ENCODE results near the gene KLHDC3.

The KLHDC3 gene

GRCh38 chr6:43014434-43014909 lies 423 bp downstream of the KLHDC3 start:
- TF ChIP-seq CTCF (IDR thresholded peaks at IDR 0.05; ENCODE audit: low read length) (no peak), EZH2 (IDR thresholded peaks at IDR 0.05; ENCODE audit: borderline replicate concordance, low read length) (no peak)
- H3K9me2 ChIP-seq (ENCODE audit: low read depth, low read length) = no peaks in the 10 kb centered on the region
- peaks cover 23% of the 10 kb centered on the region for H3K4me1 ChIP-seq (ENCODE audit: insufficient read depth, low read length, severe bottlenecking)
- peaks cover 10% of the 10 kb centered on the region; the same call in 1 of the 2 replicates for H3K79me2 ChIP-seq (ENCODE audit: insufficient read depth, low read length)
- peaks cover 51% of the 10 kb centered on the region for H3K36me3 ChIP-seq (ENCODE audit: insufficient read depth, low read length)
- peak overlapping the region; percentile 77 for H3K9ac ChIP-seq (ENCODE audit: low read length)
- H3F3A ChIP-seq (ENCODE audit: insufficient read depth, low read length) = no peaks in the 10 kb centered on the region
- H2AFZ ChIP-seq (ENCODE audit: low read length) = no peak overlapping the region
- no peaks in the 10 kb centered on the region for H4K20me1 ChIP-seq (ENCODE audit: insufficient read depth, low read length)
- no peaks in the 10 kb centered on the region for H3K27me3 ChIP-seq (ENCODE audit: insufficient read depth, low read length)
- H3K9me3 ChIP-seq (ENCODE audit: low read length) = no peaks in the 10 kb centered on the region
- peak overlapping the region; percentile 16 for H3K27ac ChIP-seq (ENCODE audit: low read depth, low read length, poor library complexity, severe bottlenecking)
- H3K4me2 ChIP-seq (ENCODE audit: low read length) = peak overlapping the region; percentile 69
- peak overlapping the region; percentile 75 for H3K4me3 ChIP-seq (ENCODE audit: low read depth, low read length, poor library complexity, severe bottlenecking)

- Histone ChIP-seq H2AFZ (ENCODE audit: low read length) (no peak overlapping the region), H3K27ac (ENCODE audit: low read depth, low read length, poor library complexity, severe bottlenecking) (no peak overlapping the region), H3K9me3 (ENCODE audit: low read length) (no peaks in the 10 kb centered on the region), H4K20me1 (ENCODE audit: insufficient read depth, low read length) (no peaks in the 10 kb centered on the region), H3K36me3 (ENCODE audit: insufficient read depth, low read length) (peaks cover 38% of the 10 kb centered on the region), H3K27me3 (ENCODE audit: insufficient read depth, low read length) (no peaks in the 10 kb centered on the region), H3K4me3 (ENCODE audit: low read depth, low read length, poor library complexity, severe bottlenecking) (no peak overlapping the region), H3F3A (ENCODE audit: insufficient read depth, low read length) (no peaks in the 10 kb centered on the region), H3K4me2 (ENCODE audit: low read length) (peak overlapping the region; percentile 6; the same call in 1 of the 2 replicates), H3K9me2 (ENCODE audit: low read depth, low read length) (no peaks in the 10 kb centered on the region), H3K4me1 (ENCODE audit: insufficient read depth, low read length, severe bottlenecking) (peaks cover 31% of the 10 kb centered on the region), H3K79me2 (ENCODE audit: insufficient read depth, low read length) (peaks cover 10% of the 10 kb centered on the region; the same call in 1 of the 2 replicates), H3K9ac (ENCODE audit: low read length) (no peak overlapping the region)
- TF ChIP-seq EZH2 (IDR thresholded peaks at IDR 0.05; ENCODE audit: borderline replicate concordance, low read length) (no peak), CTCF (IDR thresholded peaks at IDR 0.05; ENCODE audit: low read length) (no peak)
Measured at GRCh38 chr6:43016176-43016942, 2.3 kb downstream of the KLHDC3 start.

- H3K79me2 ChIP-seq (ENCODE audit: insufficient read depth, low read length) = peaks cover 10% of the 10 kb centered on the region; the same call in 1 of the 2 replicates
- TF ChIP-seq EZH2 (IDR thresholded peaks at IDR 0.05; ENCODE audit: borderline replicate concordance, low read length) (no peak), CTCF (IDR thresholded peaks at IDR 0.05; ENCODE audit: low read length) (no peak)
Measured at GRCh38 chr6:43016943-43017334, 2.9 kb downstream of the KLHDC3 start.

More at GRCh38 chr6:43016943-43017334, 2.9 kb downstream of the KLHDC3 start:
- Histone ChIP-seq H3K4me2 (ENCODE audit: low read length) (no peak overlapping the region), H4K20me1 (ENCODE audit: insufficient read depth, low read length) (no peaks in the 10 kb centered on the region), H3K9me2 (ENCODE audit: low read depth, low read length) (no peaks in the 10 kb centered on the region), H3K9me3 (ENCODE audit: low read length) (no peaks in the 10 kb centered on the region), H3K4me1 (ENCODE audit: insufficient read depth, low read length, severe bottlenecking) (peaks cover 32% of the 10 kb centered on the region), H3K27me3 (ENCODE audit: insufficient read depth, low read length) (no peaks in the 10 kb centered on the region), H3F3A (ENCODE audit: insufficient read depth, low read length) (no peaks in the 10 kb centered on the region), H3K36me3 (ENCODE audit: insufficient read depth, low read length) (peaks cover 32% of the 10 kb centered on the region), H3K27ac (ENCODE audit: low read depth, low read length, poor library complexity, severe bottlenecking) (no peak overlapping the region), H3K9ac (ENCODE audit: low read length) (no peak overlapping the region), H2AFZ (ENCODE audit: low read length) (no peak overlapping the region), H3K4me3 (ENCODE audit: low read depth, low read length, poor library complexity, severe bottlenecking) (no peak overlapping the region)
